ENCODE results near the gene PTGER2.

DNA sequence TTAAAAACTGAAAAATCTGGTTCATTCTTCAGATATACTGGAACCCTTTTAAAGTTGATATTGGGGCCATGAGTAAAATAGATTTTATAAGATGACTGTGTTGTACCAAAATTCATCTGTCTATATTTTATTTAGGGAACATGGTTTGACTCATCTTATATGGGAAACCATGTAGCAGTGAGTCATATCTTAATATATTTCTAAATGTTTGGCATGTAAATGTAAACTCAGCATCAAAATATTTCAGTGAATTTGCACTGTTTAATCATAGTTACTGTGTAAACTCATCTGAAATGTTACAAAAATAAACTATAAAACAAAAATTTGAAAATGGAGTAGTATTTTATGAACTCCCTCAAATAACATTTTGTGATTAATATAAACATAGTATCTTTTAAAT is 14.2 kb downstream of the PTGER2 start:
- TF ChIP-seq CREB1 (IDR thresholded peaks at IDR 0.05; ENCODE audit: low read depth) (no peak), POLR2A (IDR thresholded peaks at IDR 0.05; ENCODE audit: low read depth, low read length) (no peak), ZZZ3 (IDR thresholded peaks at IDR 0.05; ENCODE audit: control insufficient read depth, insufficient read length, low read depth) (no peak), TAF1 (IDR thresholded peaks at IDR 0.05; ENCODE audit: borderline replicate concordance, low read depth, low read length) (no peak), RAD21 (IDR thresholded peaks at IDR 0.05; ENCODE audit: insufficient read depth, low read depth, low read length) (no peak), SP1 (IDR thresholded peaks at IDR 0.05; ENCODE audit: low read depth, low read length) (no peak), POLR2AphosphoS5 (IDR thresholded peaks at IDR 0.05; ENCODE audit: low read length) (no peak), SUZ12 (IDR thresholded peaks at IDR 0.05; ENCODE audit: unreplicated experiment) (no peak)
- TF ChIP-seq, protein P1, sequence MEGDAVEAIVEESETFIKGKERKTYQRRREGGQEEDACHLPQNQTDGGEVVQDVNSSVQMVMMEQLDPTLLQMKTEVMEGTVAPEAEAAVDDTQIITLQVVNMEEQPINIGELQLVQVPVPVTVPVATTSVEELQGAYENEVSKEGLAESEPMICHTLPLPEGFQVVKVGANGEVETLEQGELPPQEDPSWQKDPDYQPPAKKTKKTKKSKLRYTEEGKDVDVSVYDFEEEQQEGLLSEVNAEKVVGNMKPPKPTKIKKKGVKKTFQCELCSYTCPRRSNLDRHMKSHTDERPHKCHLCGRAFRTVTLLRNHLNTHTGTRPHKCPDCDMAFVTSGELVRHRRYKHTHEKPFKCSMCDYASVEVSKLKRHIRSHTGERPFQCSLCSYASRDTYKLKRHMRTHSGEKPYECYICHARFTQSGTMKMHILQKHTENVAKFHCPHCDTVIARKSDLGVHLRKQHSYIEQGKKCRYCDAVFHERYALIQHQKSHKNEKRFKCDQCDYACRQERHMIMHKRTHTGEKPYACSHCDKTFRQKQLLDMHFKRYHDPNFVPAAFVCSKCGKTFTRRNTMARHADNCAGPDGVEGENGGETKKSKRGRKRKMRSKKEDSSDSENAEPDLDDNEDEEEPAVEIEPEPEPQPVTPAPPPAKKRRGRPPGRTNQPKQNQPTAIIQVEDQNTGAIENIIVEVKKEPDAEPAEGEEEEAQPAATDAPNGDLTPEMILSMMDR (IDR thresholded peaks at IDR 0.05 in 2 of 3, conservative IDR thresholded peaks at IDR 0.05 in 1 of 3; ENCODE audit: control insufficient read depth in 2 of 3, extremely low read depth in 1 of 3, insufficient read depth in 1 of 3, low read depth in 3 of 3, low read length in 3 of 3): no peak
